BE2C (cell line): ENCODE measurements around the gene SSTR5.
A peak's percentile ranks its signal among the peaks of the same experiment; 100 is the strongest.

Experiments
- DNase-seq: peaks from one replicate; pipeline ENCODE4 v3.0.0-alpha.2; 2020
- H3K27me3 ChIP-seq: fragments of 250-450 bp; sonication (Bioruptor Pico); 2 replicates; pipeline ENCODE4 v1.5.1; 2020; ENCODE audit warnings: mild to moderate bottlenecking
- H3K36me3 ChIP-seq: fragments of 250-450 bp; sonication (Bioruptor Pico); 2 replicates; pipeline ENCODE4 v1.5.1; 2020; ENCODE audit warnings: mild to moderate bottlenecking
- H3K4me1 ChIP-seq: fragments of 250-450 bp; sonication (Bioruptor Pico); 2 replicates; pipeline ENCODE4 v1.5.1; 2020
- H3K4me3 ChIP-seq: 2 replicates; pipeline ENCODE4 v1.5.1; 2011; ENCODE audit warnings: low read depth, low read length
- H3K9me3 ChIP-seq: fragments of 250-450 bp; sonication (Bioruptor Pico); 2 replicates; pipeline ENCODE4 v1.5.1; 2020
- CTCF ChIP-seq: IDR thresholded peaks from 2 replicates; pipeline ENCODE4 v1.5.1; 2012; ENCODE audit warnings: mild to moderate bottlenecking, low read depth, low read length

Gene SSTR5

GRCh38 chr16:1097800-1098199 lies 25.3 kb downstream of the SSTR5 start:
- Histone ChIP-seq H3K4me3 (no peak overlapping the region), H3K9me3 (no peaks in the 10 kb centered on the region), H3K4me1 (no peaks in the 10 kb centered on the region), H3K36me3 (no peaks in the 10 kb centered on the region), H3K27me3 (peaks cover 81% of the 10 kb centered on the region)
- TF ChIP-seq CTCF = no peak
- no peak for DNase-seq

GRCh38 chr16:1098266-1098991 lies 25.9 kb downstream of the SSTR5 start:
- peaks cover 88% of the 10 kb centered on the region for H3K27me3 ChIP-seq
- no peaks in the 10 kb centered on the region for H3K36me3 ChIP-seq
- no peaks in the 10 kb centered on the region for H3K9me3 ChIP-seq
- H3K4me3 ChIP-seq = no peak overlapping the region
- TF ChIP-seq CTCF = no peak
- no peaks in the 10 kb centered on the region for H3K4me1 ChIP-seq
- no peak for DNase-seq

- H3K9me3 ChIP-seq = no peaks in the 10 kb centered on the region
- no peaks in the 10 kb centered on the region for H3K36me3 ChIP-seq
- no peak for TF ChIP-seq CTCF
- no peak for DNase-seq
- H3K4me3 ChIP-seq = no peak overlapping the region
- H3K4me1 ChIP-seq = no peaks in the 10 kb centered on the region
- peaks cover 88% of the 10 kb centered on the region for H3K27me3 ChIP-seq
These were observed 26.9 kb downstream of the SSTR5 start for GRCh38 chr16:1099189-1100083.

DNA sequence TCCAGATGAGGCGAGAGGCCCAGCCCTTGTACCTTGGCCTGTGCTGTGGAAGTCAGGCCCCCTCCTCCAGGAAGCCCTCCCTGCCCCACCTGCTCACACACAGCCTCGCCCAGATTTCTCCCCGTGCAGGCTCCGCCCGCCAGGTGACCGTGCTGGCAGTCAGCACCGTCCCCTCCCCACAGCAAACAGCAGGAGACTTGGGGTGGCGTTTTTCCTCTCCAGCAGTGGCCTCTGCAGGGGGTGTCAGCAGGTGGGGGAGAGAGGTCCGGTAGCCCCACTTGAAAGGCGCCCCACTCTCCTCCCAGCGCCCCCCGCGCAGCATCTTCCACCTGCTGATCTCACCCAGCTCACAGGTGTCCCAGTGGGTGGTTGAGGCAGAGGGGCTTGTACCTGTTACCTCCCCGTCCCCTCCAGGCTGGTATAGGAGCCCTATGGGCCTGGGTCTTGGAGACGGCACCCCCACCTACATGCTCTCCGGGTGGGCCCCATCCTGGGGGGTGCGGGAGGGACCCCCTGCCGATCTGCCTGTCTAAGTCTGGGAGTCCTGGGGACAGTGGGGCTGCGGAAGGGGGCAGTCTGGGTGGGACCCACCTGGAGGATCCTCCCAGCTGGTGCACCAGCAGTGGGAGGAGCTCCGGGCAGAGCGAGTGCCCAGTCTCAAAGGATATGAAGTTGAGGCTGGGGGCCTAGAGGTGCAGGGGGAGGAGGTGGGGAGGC lies 27.7 kb downstream of the SSTR5 start:
- Histone ChIP-seq H3K4me1 (no peaks in the 10 kb centered on the region), H3K27me3 (peaks cover 88% of the 10 kb centered on the region)
- no peak for TF ChIP-seq CTCF

DNA sequence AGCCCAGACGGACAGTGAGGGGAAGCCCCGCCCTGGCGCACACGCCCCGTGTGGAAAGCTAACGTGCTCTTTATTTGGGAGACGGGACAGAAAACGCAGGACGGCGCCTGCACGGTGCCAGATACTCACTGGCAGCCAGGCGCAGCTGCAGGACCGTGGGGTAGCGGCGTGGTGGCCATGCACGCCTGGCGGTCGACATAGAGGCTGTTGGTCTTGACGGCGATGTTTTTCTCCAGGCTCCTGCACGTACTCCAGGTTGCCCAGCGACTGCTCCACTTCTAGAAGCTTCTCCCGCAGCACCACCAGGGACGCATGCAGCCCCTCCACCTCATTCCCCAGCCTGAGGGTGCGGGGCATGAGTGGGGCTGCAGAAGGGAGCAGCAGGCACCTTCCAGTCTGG lies 28.6 kb downstream of the SSTR5 start:
- no peak for TF ChIP-seq CTCF
- H3K4me3 ChIP-seq = no peak overlapping the region
- H3K9me3 ChIP-seq = no peaks in the 10 kb centered on the region
- H3K4me1 ChIP-seq = no peaks in the 10 kb centered on the region
- DNase-seq = peak; percentile 52
- no peaks in the 10 kb centered on the region for H3K36me3 ChIP-seq
- H3K27me3 ChIP-seq = peaks cover 88% of the 10 kb centered on the region

More for the DNA sequence above, 27.7 kb downstream of the SSTR5 start:
- no peak for DNase-seq
- no peaks in the 10 kb centered on the region for H3K9me3 ChIP-seq
- no peak overlapping the region for H3K4me3 ChIP-seq
- H3K36me3 ChIP-seq = no peaks in the 10 kb centered on the region
